ENCODE results near the gene ATRN.
"Not testable (repeated sequence)": the region's sequence is repeated elsewhere in the genome, so short reads cannot be mapped to it uniquely, and the experiment has no call there.

Gene ATRN

DNA sequence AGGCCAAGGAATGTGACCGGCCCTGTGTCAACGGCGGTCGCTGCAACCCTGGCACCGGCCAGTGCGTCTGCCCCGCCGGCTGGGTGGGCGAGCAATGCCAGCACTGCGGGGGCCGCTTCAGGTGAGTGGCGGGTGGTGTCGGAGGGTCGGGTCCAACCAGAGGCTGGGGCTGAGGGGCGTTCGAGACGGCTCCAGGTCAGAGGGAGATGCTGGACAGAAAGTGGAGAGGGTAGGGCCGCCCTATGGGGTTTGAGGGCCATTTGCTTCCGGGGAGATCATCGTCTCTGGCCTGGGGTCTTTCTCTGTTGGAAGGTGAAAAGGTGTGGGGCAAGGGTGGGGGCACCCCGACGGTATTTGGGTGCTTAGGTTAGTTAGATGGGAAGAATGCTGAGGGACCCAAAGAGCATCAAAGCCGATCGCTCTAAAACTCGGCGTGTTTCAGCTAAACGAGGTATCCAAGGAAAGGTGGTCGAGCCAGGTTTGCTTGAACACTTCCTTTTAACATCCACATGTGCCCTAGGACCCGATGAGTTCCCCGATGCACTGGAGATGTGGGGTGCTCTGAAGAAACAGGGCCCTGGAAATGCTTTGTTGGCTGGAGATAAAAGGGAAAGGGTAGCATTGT, 691 bp downstream of the ATRN start:
- no peak for DNase-seq

DNA sequence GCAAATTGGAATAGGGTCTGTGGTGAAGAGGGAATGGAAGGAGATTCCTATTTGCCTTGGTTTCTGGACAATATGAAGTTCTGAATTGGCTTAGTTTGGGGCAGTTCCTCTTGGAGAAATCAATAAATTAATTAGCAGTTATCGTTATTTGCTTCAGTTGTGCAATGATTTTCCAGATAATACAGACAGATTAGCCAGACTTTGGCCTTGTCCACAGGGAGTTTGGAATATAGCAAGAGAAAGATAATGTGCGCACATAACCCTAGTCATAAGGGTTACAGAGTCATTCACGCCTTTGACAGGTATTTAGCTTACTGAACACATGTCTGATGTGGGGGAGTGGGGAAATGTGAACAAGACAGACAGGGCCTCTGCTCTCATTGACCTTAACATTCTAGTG, 1.3 kb downstream of the ATRN start:
- DNase-seq: no peak

DNA sequence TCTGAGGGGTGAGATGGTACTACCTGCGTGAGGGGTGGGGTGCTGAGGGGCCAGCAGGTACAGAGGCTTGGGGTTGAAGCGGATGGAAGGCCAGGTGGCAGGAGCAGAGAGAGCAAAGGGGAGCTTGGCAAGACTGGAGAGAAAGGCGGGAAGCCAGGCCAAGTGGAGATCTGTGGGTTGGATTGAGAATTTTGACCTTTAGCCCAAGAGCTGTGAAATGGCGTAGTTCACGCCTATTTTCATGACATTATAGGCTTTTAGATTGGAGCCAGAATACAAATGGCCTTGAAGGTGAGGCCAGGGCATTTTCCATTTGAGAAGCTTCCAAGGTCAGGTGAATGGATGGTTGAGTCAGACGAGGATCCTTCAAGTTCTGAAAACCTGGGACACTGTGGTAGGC, 2.5 kb downstream of the ATRN start:
- no peak for DNase-seq

DNA sequence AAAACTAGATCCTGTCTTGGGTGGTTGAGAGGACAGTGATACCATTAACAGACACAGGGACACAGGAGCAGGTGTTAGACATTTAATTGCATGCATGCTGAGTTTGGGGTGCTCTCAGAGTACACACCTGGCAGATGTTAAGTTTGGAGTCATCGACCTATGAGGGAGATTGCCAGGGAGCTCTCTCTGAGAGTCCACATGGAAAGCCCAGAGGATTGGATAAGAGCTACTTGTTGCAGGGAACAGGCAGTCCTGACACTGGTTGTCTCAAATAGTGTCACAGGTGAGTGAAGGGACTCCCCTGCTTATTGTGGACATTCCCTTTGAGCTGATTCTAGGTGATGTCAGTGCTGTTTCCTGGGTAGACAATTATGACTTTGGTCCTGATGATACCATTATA, 3.1 kb downstream of the ATRN start:
- no peak for DNase-seq

DNA sequence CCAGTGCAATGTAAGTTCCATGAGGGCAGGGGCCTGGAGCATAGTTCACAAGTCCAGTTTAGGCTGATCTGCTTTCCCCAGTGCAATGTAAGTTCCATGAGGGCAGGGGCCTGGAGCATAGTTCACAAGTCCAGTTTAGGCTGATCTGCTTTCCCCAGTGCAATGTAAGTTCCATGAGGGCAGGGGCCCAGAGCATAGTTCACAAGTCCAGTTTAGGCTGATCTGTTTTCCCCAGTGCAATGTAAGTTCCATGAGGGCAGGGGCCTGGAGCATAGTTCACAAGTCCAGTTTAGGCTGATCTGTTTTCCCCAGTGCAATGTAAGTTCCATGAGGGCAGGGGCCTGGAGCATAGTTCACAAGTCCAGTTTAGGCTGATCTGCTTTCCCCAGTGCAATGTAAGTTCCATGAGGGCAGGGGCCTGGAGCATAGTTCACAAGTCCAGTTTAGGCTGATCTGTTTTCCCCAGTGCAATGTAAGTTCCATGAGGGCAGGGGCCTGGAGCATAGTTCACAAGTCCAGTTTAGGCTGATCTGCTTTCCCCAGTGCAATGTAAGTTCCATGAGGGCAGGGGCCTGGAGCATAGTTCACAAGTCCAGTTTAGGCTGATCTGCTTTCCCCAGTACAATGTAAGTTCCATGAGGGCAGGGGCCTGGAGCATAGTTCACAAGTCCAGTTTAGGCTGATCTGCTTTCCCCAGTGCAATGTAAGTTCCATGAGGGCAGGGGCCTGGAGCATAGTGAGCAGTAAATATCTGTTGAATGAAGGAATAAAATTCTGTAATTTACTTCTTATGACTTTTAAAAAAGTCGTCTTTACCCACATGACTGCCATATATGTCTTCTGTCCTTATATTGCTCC, 6.4 kb downstream of the ATRN start:
- DNase-seq: not testable (repeated sequence)

DNA sequence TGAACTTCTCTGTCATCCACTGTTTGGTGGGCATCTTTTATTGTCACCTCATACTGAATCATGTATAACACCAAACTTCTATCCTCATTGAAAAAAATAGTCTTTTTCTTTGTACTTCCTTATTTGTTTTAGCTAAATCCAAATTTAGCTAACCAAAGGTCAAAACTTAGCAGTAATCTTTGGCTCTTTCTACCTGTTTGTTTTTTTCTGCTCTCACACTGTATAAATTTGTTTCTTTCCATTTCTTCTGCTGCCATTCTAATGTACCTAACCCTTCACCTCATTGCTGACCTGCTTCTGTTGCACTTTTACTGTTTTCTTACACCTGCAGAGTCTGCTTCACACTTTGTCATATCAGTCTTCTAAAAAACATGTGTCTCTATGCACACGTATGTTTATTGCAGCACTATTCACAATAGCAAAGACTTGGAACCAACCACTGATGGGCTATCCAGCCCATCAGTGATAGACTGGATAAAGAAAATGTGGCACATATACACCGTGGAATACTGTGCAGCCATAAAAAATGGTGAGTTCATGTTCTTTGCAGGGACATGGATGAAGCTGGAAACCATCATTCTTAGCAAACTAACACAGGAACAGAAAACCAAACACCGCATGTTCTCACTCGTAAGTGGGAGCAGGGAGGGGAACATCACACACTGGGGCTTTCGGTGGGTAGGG, 7.2 kb downstream of the ATRN start:
- no peak for DNase-seq

DNA sequence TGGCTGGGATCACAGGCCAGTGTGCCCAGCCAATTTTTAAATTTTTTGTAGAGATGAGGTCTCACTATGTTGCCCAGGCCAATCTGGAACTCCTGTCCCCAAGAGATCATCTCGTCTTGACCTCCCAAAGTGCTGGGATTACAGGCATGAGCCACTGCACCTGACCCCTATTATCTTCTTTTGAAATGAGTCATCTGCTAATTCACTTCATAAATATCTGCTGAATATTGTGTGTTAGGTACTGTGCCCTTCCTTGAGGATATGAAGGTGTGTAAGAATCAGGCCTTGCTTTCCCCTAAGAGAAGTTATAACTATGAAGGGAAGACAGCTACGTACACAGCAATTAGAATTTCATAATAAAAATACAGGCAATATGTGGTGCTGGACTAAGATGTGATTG, 8.2 kb downstream of the ATRN start:
- no peak for DNase-seq

DNA sequence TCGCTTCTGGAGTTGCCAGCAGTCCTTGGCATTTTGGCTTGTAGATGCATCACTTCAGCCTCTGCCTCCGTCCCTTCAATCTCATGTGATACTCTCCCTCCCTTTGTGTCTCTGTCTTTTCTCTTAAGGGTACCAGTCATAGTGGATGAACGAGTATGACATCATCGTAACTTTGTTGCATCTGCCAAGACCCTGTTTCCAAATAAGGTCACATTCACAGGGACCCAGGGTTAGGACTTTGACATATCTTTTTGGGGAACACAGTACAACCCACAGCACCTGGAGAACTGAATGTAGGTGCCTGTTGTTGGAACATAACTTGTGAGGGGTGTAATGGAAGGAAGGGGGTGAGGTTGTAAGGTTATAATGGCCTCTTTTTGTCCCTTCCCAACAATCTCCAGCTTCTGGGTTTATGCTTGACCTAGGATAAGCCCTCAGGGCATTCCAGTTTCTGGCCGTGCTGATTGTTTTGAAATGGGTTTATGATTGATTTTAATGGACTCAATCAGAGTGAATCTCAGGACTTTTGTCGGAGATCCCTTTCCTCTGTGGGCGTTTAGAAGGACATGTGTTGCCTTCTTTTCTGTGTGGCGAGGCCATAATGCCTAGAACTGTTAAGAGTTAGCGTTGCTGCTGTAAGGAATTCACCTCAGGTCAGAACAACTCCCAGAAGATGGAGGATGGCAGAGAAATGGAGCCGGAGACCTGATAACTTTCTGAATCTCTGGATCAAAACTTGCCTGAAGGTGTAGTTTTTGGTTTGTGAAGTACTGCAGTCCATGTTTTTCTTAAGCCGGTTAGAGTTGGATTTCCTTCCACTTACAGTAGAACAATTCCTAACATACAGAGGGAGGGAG, 9.2 kb downstream of the ATRN start:
- no peak for DNase-seq

DNA sequence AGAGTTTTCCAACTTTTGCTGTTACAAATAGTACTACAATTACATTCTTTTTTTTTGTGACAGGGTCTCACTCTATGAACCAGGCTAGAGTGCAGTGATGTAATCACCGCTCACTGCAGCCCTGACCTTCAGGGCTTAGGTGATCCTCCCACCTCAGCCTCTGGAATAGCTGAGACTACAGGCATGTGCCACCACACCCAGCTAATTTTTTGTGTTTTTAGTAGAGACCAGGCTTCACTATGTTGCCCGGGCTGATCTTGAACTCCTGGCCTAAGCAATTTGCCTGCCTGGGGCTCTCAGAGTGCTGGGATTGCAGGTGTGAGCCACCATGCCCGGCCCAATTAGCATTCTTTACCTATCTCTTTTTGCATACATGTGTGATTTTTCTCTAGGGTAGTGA, 12.5 kb downstream of the ATRN start:
- no peak for DNase-seq

DNA sequence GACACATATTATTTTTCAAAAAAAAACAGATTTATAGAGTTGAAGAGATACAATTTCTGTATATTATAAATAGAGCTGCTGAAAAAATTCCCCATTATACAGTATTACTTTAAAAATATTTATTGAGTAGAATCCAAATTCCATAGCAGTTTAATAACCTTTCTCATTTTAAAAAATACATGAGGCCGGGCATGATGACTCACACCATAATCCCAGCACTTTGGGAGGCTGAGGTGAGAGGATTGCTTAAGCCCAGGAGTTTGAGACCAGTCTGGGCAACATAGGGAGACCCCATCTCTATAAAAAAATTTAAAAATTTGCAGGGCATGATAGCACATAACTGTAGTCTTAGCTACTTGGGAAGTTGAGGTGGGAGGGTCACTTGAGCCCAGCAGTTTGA, 13.0 kb downstream of the ATRN start:
- no peak for DNase-seq

DNA sequence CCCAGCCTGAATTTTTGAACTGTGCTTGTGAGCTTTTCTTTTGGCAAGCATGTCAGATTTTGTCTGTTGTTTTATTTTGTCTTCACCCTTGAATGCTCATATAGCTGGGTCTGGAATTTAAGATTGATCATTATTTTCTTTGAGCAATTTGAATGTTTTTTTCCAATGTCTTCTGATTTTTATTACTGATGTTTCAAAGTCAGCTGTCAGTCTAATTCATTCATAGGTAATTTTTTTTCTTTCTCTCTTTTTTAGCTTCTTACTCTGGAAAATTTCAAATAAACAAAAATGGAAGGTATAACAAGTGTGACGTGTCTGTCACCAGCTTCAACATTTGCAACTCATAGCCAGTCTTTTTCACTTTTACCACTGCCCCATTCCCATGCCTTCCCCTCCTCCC, 15.1 kb downstream of the ATRN start:
- no peak for DNase-seq

DNA sequence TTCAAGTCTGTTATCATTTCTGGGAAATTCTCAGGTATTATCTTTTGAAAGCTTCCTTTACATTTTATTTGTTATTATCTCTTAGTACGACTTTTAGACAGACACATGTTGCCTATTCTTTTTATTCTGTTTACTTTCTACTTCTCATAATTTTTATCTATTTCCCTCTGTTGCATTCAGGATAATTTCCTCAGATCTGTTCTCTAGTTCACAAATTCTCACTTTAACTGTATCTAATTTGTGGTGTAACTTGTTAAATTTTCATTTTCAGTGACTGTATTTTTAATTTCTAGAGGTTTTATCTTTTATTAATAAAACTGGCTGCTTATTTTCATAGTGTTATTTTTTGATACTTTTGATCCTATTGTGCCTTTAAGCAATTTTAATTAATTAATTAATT, 16.0 kb downstream of the ATRN start:
- DNase-seq: no peak

DNA sequence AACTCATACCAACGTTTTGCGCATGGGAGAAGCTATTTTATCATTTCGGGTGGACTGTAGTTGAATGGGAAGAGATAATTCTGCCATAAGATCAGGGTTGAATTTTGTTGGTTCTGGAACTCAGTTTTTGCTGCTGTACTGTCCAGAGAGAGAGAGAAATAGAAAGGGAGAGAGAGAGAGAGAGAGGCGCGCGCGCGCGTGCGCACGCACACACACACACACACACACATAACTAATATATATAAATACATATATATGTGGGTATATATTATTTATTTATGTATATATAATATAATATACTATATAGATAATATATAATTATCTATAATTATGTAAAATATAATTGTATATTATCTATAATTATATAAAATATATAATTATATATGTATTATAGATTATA, 21.9 kb downstream of the ATRN start:
- no peak for DNase-seq

DNA sequence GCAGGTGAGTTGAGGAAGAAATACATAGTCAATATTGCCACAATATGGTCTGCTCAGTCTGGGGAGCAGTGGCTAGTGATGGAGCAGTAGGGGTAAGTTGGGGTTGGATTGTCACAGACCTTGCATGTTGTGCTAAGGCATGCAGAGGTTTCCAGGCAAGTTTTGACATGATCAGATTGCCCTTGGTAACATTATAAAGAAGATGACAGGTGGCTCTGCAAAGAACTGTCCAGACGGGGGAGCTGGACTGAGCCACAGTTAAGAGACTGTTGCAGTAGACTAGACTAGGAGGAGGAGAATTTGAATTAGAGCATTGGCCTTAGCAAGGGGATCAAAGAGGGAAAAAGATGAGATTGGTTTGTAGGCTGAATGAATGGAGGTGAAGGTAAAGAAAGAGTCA, 23.4 kb downstream of the ATRN start:
- no peak for DNase-seq

DNA sequence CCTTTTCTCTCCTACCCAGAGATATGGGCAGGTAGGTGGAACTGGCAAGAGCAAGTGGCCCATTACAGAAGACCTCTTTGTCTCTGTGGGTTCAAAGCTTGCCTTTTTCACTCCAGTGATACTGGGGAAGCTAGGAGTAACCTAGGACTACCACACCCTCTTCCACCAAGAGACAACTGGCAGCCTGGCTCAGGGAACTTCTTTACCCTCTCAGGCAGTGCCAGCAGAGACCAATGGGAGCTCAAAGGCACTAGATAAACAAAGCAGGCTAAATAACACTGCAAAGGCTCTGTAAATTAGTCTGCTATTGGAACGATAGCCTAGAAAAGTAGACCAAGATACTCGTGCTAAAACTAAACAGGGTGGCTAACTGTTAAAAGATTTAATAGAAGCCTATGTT, 32.1 kb downstream of the ATRN start:
- no peak for DNase-seq

DNA sequence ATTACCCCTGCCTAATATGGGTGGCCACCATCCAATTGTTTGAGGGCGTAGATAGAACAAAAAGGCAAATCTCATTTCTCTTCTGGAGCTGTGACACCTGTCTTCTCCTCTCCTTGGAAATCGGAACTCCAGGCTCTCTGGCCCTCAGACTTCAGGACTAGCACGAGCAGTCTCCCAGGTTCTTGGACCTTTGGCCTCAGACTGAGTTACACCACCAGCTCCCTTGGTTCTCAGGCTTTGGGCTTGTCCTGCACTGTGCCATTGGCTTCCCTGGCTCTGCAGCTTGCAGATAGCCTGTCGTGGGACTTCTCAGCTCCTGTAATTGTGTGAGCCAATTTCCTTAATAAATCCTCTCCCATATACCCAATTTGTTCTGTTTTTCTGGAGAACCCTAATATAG, 34.3 kb downstream of the ATRN start:
- no peak for DNase-seq

DNA sequence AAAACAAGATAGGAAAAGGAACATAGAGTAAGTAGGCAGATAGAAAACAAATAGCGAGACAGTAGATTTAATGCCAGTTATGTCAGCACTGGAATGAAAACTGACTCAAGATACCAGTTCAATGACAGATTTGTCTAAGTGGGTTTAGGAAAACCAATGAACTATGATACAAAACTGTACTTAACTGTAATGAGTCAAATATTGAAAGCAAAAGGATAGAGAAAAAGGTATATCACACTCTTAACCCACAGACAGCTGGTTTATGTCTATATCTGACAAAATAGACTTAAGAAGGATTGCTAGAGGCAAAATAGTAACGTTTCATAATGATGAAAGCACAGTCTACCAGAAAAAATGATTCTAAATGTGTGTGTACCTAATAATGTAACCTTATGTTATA, 38.2 kb downstream of the ATRN start:
- DNase-seq: no peak

DNA sequence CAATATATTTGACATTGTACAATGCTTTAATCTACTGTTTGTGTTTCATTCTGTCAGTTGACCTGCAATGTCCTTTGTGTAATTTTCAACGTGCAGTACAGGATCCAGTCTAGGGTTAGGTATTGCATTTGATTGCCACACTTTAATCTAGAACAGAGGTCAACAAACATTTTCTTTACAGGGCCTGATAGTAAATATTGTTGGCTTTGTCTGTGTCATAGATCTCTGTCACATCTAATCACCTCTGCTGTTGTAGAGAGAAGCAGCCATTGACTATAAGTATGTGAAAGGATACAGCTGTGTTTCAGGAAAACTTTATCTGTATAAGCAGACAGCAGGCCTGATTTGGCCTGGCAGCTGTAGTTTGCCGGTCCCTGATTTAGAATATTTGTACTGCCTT, 39.3 kb downstream of the ATRN start:
- no peak for DNase-seq

DNA sequence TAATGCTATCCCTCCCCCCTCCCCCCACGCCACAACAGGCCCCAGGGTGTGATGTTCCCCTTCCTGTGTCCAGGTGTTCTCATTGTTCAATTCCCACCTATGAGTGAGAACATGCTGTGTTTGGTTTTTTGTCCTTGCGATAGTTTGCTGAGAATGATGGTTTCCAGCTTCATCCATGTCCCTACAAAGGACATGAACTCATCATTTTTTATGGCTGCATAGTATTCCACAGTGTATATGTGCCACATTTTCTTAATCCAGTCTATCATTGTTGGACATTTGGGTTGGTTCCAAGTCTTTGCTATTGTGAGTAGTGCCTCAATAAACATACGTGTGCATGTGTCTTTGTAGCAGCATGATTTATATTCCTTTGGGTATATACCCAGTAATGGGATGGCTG, 41.4 kb downstream of the ATRN start:
- not testable (repeated sequence) for DNase-seq

DNA sequence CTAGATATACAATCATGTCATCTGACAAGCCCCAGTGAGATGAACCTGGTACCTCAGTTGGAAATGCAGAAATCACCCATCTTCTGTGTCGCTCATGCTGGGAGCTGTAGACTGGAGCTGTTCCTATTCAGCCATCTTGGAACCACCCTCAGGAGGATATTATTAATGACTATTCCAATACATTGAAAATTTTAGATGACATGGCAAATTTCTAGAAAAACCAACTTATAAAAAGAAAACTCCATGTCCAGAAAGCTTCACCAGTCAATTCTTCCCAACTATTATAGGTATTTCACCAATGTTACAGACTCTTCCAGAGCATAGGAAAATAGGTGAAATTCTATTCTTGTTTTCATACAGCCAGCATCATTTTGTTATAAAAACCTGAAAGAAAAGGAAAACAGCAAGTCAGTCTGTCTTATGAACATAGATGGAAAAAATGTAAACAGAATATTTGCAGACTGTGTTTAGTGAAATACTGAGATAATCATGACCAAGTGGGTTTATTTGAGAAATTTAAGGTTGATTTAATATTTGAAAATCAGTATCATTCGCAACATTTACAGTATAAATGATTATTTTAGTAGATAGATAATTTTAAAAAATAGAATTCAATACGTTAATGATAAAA, 43.3 kb downstream of the ATRN start:
- DNase-seq: no peak

DNA sequence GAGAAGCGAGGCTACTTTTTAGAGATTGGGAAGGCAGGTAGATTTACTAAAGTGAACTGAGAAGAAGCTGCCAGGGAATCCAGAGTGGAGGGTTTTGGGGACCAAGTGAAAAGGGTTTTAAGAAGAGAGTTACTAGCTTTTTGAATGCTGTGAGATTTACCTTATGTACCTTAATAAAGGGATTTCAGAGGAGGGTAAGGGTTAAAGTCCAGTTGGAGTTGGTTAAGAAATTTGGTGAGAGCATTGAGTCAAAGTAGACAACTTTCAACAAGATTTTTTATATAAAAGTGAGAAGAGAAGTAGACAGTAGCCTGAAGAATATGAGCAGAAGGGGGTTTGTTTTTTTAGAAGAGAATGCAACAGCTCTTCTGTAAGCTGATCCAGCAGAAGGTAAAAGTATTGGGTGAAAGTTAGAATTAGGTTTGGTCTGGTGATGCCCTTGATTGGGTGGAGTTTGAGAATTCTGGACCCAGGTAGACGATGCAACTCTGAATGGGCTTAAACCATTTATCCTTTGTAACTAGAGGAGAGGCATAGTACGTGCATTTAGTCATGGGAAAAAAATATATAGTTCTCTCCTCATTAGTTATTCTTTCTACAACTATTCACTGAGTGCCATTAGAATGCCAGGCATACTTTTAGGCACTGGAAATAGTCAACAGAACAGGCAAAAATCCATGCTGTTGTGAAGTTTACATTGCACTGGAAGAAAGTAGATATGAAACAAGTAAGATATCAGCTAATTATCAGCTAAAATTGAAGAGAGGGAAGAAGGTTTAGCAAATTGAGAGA, 44.8 kb downstream of the ATRN start:
- no peak for DNase-seq

All from activated CD4-positive, alpha-beta T cell treated with anti-CD3 and anti-CD28 coated beads, Interleukin-2, amount 50 U/mL, for 1 hour (primary cell).